ENCODE data around the gene TRDMT1. TPM values are rescaled to one million over a fixed set of nuclear protein-coding genes. Genes with fewer than 3 reads are reported as not detected.

The TRDMT1 gene
- total RNA-seq, 4 donors from 2014 or later = 29.4 to 39.7 (median 31.7) TPM

DNA sequence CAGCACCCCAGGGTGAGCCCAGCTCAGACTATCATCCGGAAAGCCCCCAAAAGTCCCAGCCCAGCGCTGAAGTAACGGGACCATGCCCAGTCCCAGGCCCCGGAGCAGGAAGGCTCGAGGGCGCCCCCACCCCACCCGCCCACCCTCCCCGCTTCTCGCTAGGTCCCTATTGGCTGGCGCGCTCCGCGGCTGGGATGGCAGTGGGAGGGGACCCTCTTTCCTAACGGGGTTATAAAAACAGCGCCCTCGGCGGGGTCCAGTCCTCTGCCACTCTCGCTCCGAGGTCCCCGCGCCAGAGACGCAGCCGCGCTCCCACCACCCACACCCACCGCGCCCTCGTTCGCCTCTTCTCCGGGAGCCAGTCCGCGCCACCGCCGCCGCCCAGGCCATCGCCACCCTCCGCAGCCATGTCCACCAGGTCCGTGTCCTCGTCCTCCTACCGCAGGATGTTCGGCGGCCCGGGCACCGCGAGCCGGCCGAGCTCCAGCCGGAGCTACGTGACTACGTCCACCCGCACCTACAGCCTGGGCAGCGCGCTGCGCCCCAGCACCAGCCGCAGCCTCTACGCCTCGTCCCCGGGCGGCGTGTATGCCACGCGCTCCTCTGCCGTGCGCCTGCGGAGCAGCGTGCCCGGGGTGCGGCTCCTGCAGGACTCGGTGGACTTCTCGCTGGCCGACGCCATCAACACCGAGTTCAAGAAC, 27.7 kb upstream of the TRDMT1 start:
- no peaks in the 10 kb centered on the region for H3K9me3 ChIP-seq
- H3K27ac ChIP-seq = peak overlapping the region; percentile 98 to 99 (median 99)
- no peaks in the 10 kb centered on the region for H3K27me3 ChIP-seq
- intact Hi-C loops (cut with DNase I) = no loop called here
- peak overlapping the region; percentile 76 to 99 (median 94) for H3K4me3 ChIP-seq (replicated peaks in 1 of 3)
- H3K36me3 ChIP-seq = peaks cover 33 to 38% of the 10 kb centered on the region in 2 donors
- peaks cover 36 to 44% of the 10 kb centered on the region in 2 donors for H3K4me1 ChIP-seq
- TF ChIP-seq CTCF (IDR thresholded peaks at IDR 0.05) (no peak), POLR2A (IDR thresholded peaks at IDR 0.05) (peak; percentile 56 to 93)
- 0 to 2% methylated on average over 3 to 10 of the region's 72 CpGs for WGBS, 2 donors
- peak; percentile 87 for DNase-seq

DNA sequence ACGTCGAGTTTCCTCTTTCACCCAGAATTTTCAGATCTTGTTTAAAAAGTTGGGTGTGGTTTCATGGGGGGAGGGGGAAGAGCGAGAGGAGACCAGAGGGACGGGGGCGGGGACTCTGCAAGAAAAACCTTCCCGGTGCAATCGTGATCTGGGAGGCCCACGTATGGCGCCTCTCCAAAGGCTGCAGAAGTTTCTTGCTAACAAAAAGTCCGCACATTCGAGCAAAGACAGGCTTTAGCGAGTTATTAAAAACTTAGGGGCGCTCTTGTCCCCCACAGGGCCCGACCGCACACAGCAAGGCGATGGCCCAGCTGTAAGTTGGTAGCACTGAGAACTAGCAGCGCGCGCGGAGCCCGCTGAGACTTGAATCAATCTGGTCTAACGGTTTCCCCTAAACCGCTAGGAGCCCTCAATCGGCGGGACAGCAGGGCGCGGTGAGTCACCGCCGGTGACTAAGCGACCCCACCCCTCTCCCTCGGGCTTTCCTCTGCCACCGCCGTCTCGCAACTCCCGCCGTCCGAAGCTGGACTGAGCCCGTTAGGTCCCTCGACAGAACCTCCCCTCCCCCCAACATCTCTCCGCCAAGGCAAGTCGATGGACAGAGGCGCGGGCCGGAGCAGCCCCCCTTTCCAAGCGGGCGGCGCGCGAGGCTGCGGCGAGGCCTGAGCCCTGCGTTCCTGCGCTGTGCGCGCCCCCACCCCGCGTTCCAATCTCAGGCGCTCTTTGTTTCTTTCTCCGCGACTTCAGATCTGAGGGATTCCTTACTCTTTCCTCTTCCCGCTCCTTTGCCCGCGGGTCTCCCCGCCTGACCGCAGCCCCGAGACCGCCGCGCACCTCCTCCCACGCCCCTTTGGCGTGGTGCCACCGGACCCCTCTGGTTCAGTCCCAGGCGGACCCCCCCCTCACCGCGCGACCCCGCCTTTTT, 26.9 kb upstream of the TRDMT1 start, which contains the start of gene VIM:
VIM (plus strand) TSS at position 151 of the 925 bp plus-strand sequence. CDS start 1,182 bp downstream, outside the sequence.
- intact Hi-C loops (cut with DNase I) = no loop called here
- TF ChIP-seq POLR2A (IDR thresholded peaks at IDR 0.05) (peak in 1 of 2 donors; percentile 54), CTCF (IDR thresholded peaks at IDR 0.05) (peak in 1 of 6 experiments; percentile 18)

DNA sequence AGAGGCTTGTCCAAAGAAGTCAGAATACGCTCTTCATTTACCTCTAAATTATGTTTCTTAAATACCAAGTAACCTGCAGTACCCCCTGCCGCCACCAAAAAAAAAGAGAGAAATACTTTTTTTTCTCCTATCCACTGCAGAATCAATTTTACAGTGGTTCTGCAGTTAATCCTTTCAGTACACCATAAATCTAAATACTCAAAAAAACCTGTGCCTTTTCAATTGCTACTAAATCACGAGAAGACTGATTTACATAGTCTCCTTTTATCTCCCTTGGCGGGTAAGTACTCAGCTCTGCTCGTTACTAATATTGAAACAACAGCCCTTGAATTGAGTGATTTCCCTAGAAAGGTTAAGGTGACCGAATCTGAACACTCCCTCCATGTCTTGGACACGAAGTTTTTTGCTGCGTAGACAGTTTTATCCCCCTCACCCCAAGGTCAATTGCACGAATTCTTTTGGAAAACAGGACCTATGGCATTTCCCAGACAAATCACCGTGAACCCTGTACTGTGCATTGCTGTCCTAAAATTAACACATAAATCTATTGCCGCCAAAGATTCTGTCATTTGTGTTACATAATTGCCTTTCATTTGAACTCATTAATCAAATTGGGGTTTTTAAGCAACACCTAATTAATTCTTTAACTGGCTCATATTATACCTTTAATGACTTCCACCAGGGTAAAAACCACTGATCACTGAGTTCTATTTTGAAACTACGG, 26.1 kb upstream of the TRDMT1 start:
- Histone ChIP-seq H3K36me3 (peaks cover 16 to 21% of the 10 kb centered on the region in 2 donors), H3K9me3 (no peaks in the 10 kb centered on the region), H3K4me3 (replicated peaks in 1 of 3) (peak overlapping the region in 2 of 3 donors; percentile 76 to 99), H3K4me1 (peaks cover 19 to 27% of the 10 kb centered on the region in 2 donors), H3K27me3 (no peaks in the 10 kb centered on the region), H3K27ac (peak overlapping the region; percentile 98 to 99 (median 99))
- intact Hi-C loops (cut with DNase I) = no loop called here
- DNase-seq = no peak
- WGBS, 2 donors = 19 to 21% methylated on average over 12 of the region's 12 CpGs
- TF ChIP-seq CTCF (IDR thresholded peaks at IDR 0.05) = peak; percentile 25 to 65 (median 48)
- no peak for TF ChIP-seq POLR2A (IDR thresholded peaks at IDR 0.05)

More for the DNA sequence above, 26.9 kb upstream of the TRDMT1 start, which contains the start of gene VIM:
- H3K4me3 ChIP-seq (replicated peaks in 1 of 3) = peak within 1 kb of the TSS; percentile 51 to 99 (median 76)
- 0 to 1% methylated on average over 62 to 74 of the region's 77 CpGs for WGBS, 2 donors
- no peaks in the 10 kb centered on the region for H3K27me3 ChIP-seq
- peaks cover 27 to 35% of the 10 kb centered on the region in 2 donors for H3K4me1 ChIP-seq
- H3K36me3 ChIP-seq = peaks cover 25 to 29% of the 10 kb centered on the region in 2 donors
- H3K27ac ChIP-seq = peak within 1 kb of the TSS; percentile 98 to 99 (median 99)
- no peaks in the 10 kb centered on the region for H3K9me3 ChIP-seq
- peak; percentile 85 for DNase-seq

GRCh38 chr10:17226891-17227303, 25.4 kb upstream of the TRDMT1 start:
- Histone ChIP-seq H3K4me1 (peaks cover 13 to 21% of the 10 kb centered on the region in 2 donors), H3K36me3 (peaks cover 10 to 15% of the 10 kb centered on the region in 2 donors), H3K27me3 (no peaks in the 10 kb centered on the region), H3K9me3 (no peaks in the 10 kb centered on the region), H3K27ac (peak overlapping the region; percentile 98 to 99 (median 99)), H3K4me3 (replicated peaks in 1 of 3) (no peak overlapping the region)
- intact Hi-C loops (cut with DNase I) = no loop called here
- no peak for TF ChIP-seq POLR2A (IDR thresholded peaks at IDR 0.05)
- no peak for TF ChIP-seq CTCF (IDR thresholded peaks at IDR 0.05)
- DNase-seq = no peak
- 80 to 81% methylated on average over 8 of the region's 8 CpGs for WGBS, 2 donors

All from thyroid gland (tissue), 4 donors.